Measurements from ENCODE around the gene SLC5A4. TPM values are rescaled to one million over a fixed set of nuclear protein-coding genes. Genes with fewer than 3 reads are reported as not detected.

SLC5A4 gene
- total RNA-seq, 1 experiment from 2014 or later: not detected

- DNase-seq (ENCODE audit: low read depth in 1 of 2, low spot score in 2 of 2): no peak
- Histone ChIP-seq H3K27ac (no peak overlapping the region), H3K9me3 (replicated peaks) (no peaks in the 10 kb centered on the region), H3K4me1 (replicated peaks) (no peaks in the 10 kb centered on the region), H3K4me3 (no peak overlapping the region), H3K27me3 (replicated peaks) (peaks cover 27% of the 10 kb centered on the region), H3K36me3 (no peaks in the 10 kb centered on the region)
Measured at GRCh38 chr22:32217465-32217864, 37.7 kb downstream of the SLC5A4 start.

- H3K9me3 ChIP-seq (replicated peaks): no peaks in the 10 kb centered on the region
- H3K4me1 ChIP-seq (replicated peaks): no peaks in the 10 kb centered on the region
- H3K36me3 ChIP-seq: no peaks in the 10 kb centered on the region
- H3K4me3 ChIP-seq: no peak overlapping the region
- H3K27ac ChIP-seq: no peak overlapping the region
- no peak for DNase-seq (ENCODE audit: low read depth in 1 of 2, low spot score in 2 of 2)
- H3K27me3 ChIP-seq (replicated peaks): peaks cover 27% of the 10 kb centered on the region
Measured at GRCh38 chr22:32216911-32217310, 38.2 kb downstream of the SLC5A4 start.

- H3K27me3 ChIP-seq (replicated peaks): peaks cover 11% of the 10 kb centered on the region
- H3K27ac ChIP-seq: no peak overlapping the region
- H3K36me3 ChIP-seq: no peaks in the 10 kb centered on the region
- DNase-seq (ENCODE audit: low read depth in 1 of 2, low spot score in 2 of 2): no peak
- H3K4me3 ChIP-seq: no peak overlapping the region
- H3K4me1 ChIP-seq (replicated peaks): no peaks in the 10 kb centered on the region
- no peaks in the 10 kb centered on the region for H3K9me3 ChIP-seq (replicated peaks)
Measured at GRCh38 chr22:32211011-32211410, 44.1 kb downstream of the SLC5A4 start.

- Histone ChIP-seq H3K36me3 (no peaks in the 10 kb centered on the region), H3K4me1 (replicated peaks) (no peaks in the 10 kb centered on the region), H3K9me3 (replicated peaks) (no peaks in the 10 kb centered on the region), H3K27me3 (replicated peaks) (0 out of 2 replicates have a peak, but pooled peaks cover 4% of the 10 kb centered on the region), H3K4me3 (no peak overlapping the region), H3K27ac (no peak overlapping the region)
- no peak for DNase-seq (ENCODE audit: low read depth in 1 of 2, low spot score in 2 of 2)
Measured at GRCh38 chr22:32208681-32209080, 46.5 kb downstream of the SLC5A4 start.

GRCh38 chr22:32207971-32208480 lies 47.1 kb downstream of the SLC5A4 start:
- Histone ChIP-seq H3K36me3 (no peaks in the 10 kb centered on the region), H3K4me1 (replicated peaks) (no peaks in the 10 kb centered on the region), H3K4me3 (no peak overlapping the region), H3K27me3 (replicated peaks) (peaks cover 9% of the 10 kb centered on the region), H3K9me3 (replicated peaks) (no peaks in the 10 kb centered on the region), H3K27ac (no peak overlapping the region)
- DNase-seq (ENCODE audit: low read depth in 1 of 2, low spot score in 2 of 2): no peak

DNA sequence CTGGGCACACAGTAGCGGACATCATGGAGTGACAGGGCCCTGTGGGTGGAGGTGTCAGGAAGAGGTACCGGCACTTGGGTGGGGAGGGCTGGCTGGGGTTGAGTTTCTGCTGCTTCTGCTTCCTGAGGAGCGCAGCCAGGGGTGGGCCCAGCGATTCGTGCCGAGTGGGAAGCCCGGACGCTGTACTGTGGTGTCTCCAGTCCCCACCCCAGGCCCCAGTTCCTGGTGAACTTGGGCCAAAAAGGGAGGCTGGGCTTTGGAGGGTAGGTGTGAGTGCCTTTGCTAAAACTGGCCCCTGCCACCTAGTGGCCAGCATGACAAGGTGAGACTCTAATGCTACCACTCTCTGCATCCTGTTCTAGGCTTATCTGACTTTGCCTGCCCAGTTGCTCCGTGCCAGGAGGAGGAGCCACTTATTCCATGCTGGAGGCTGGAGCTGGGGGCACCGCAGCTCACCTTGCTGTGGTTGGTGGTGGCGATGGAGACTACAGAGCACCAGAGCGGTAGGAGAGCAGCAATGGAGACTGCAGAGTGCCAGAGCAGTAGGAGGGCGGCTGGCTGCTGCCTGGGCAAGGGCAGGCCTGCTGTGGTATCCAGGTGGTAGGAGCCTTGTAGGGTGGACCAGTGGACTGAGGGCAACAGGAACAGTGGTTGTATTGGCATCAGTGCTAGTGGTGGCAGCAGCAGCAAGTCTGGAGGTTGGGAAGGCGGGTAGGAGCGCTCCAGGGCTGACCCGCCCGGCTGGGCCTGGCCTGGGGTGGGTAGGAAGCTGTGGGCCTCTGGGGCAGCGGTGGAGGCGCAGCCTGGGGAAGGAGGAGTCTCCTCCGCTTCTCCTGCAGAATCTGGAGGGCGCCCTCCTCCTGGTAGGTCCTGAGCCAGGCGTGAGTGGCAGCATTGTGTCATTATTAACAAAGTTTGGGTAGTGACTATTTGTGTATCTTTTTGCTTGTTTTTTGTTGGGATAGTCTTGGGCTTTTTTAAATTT lies 48.1 kb downstream of the SLC5A4 start:
- Histone ChIP-seq H3K4me1 (replicated peaks) (no peaks in the 10 kb centered on the region), H3K36me3 (no peaks in the 10 kb centered on the region), H3K27me3 (replicated peaks) (peaks cover 18% of the 10 kb centered on the region), H3K4me3 (no peak overlapping the region), H3K27ac (no peak overlapping the region), H3K9me3 (replicated peaks) (no peaks in the 10 kb centered on the region)
- DNase-seq (ENCODE audit: low read depth in 1 of 2, low spot score in 2 of 2): no peak

GRCh38 chr22:32205974-32206773 lies 49.0 kb downstream of the SLC5A4 start:
- H3K27me3 ChIP-seq (replicated peaks): peaks cover 19% of the 10 kb centered on the region
- H3K36me3 ChIP-seq: no peaks in the 10 kb centered on the region
- no peak overlapping the region for H3K4me3 ChIP-seq
- H3K9me3 ChIP-seq (replicated peaks): no peaks in the 10 kb centered on the region
- H3K4me1 ChIP-seq (replicated peaks): no peaks in the 10 kb centered on the region
- H3K27ac ChIP-seq: no peak overlapping the region
- no peak for DNase-seq (ENCODE audit: low read depth in 1 of 2, low spot score in 2 of 2)

- no peak for DNase-seq (ENCODE audit: low read depth in 1 of 2, low spot score in 2 of 2)
- Histone ChIP-seq H3K9me3 (replicated peaks) (no peaks in the 10 kb centered on the region), H3K27ac (no peak within 1 kb of the TSS), H3K36me3 (no peaks in the 10 kb centered on the region), H3K27me3 (replicated peaks) (peaks cover 19% of the 10 kb centered on the region), H3K4me3 (no peak within 1 kb of the TSS), H3K4me1 (replicated peaks) (no peaks in the 10 kb centered on the region)
Measured at GRCh38 chr22:32204856-32205722, 50.1 kb downstream of the SLC5A4 start, which contains the start of gene RFPL2. RFPL2 (minus strand) TSS chr22:32205073; CDS start chr22:32202451, 2,622 bp downstream.

DNA sequence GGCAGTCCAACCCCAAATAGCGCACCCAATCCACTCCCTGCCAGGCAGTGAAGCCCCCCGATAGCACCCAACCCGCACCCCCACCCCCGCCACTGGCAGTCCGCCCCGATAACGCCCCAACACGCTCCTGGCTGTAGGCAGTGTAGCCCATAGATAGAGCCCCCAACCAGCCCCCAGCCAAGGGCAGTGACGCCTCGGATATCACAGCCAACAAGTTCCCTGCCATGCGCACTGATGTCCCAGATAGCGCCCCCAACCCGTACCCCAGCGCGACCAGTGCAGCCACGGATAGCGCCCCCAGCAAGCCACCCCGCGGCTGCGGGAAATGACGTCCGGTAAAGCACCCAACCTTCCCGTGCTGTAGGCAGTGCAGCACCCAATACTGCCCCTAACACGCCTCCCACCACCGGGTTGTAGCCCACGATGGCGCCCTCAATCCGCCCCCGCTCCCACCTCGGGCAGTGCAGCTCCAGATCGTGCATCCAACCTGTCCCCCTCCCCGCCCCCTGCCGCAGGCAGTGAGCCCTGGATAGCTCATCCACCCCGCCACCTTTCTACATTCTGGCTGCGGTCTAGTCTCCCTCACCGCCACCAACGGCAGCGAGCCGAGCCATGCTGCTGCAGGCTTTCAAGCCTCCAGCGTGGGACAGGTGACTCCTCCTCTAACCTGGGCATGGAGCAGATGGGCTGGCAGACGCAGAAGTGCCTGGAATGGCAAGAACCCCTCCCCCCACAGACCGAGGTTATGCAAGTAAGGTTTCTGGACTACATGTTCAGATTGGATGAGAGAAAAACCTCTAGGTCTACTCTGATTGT lies 50.9 kb downstream of the SLC5A4 start:
- no peak for DNase-seq (ENCODE audit: low read depth in 1 of 2, low spot score in 2 of 2)
- Histone ChIP-seq H3K36me3 (no peaks in the 10 kb centered on the region), H3K27me3 (replicated peaks) (peaks cover 19% of the 10 kb centered on the region), H3K4me1 (replicated peaks) (no peaks in the 10 kb centered on the region), H3K9me3 (replicated peaks) (no peaks in the 10 kb centered on the region), H3K4me3 (no peak overlapping the region), H3K27ac (no peak overlapping the region)

DNA sequence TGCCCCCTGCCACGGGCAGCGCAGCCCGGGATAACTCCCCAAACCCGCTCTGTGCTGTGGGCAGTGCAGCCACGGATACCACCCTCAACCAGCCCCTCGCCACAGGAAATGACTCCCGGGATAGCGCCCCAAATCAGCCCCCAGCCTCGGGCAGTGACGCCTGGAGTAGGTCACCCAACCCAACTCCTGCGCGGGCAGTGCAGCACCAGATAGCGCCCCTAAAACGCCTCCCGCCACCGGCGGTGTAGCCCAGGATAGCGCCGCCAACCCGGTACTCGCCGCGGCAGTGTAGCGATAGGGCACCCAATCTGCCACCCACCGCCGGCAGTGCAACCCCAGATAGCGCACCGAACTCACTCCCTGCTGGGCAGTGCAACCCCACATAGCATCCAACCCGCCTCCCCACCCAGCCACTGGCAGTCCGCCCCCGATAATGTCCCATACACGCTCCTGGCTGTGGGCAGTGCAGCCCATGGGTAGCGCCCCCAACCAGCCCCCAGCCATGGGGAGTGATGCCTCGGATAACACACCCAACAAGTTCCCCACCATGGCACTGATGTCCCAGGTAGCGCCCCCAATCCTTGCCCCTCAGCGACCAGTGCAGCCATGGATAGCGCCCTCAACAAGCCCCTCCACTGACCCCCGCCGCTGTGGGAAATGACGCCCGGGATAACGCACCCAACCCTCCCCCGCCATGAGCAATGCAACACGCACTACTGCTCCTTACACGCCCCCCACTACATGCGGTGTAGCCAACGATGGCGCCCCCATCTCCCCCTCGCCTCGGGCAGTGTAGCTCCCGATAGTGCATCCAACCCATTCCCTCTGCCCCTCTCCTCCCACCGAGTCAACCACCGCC lies 51.7 kb downstream of the SLC5A4 start:
- no peaks in the 10 kb centered on the region for H3K36me3 ChIP-seq
- DNase-seq (ENCODE audit: low read depth in 1 of 2, low spot score in 2 of 2): no peak
- H3K27me3 ChIP-seq (replicated peaks): peaks cover 19% of the 10 kb centered on the region
- no peak overlapping the region for H3K4me3 ChIP-seq
- no peaks in the 10 kb centered on the region for H3K9me3 ChIP-seq (replicated peaks)
- H3K27ac ChIP-seq: no peak overlapping the region
- H3K4me1 ChIP-seq (replicated peaks): no peaks in the 10 kb centered on the region

- no peak overlapping the region for H3K27ac ChIP-seq
- H3K27me3 ChIP-seq (replicated peaks): peaks cover 20% of the 10 kb centered on the region
- H3K4me1 ChIP-seq (replicated peaks): no peaks in the 10 kb centered on the region
- DNase-seq (ENCODE audit: low read depth in 1 of 2, low spot score in 2 of 2): no peak
- no peaks in the 10 kb centered on the region for H3K9me3 ChIP-seq (replicated peaks)
- no peaks in the 10 kb centered on the region for H3K36me3 ChIP-seq
- no peak overlapping the region for H3K4me3 ChIP-seq
Measured at GRCh38 chr22:32202539-32203180, 52.5 kb downstream of the SLC5A4 start.
